Kidney (tissue), 14 donors: ENCODE data around the gene ZNF91. TPM values are rescaled to one million over a fixed set of nuclear protein-coding genes. Genes with fewer than 3 reads are reported as not detected.

Source experiments
- DNase-seq, 5 donors: peaks; one replicate each; pipeline ENCODE4 v3.0.0-alpha.2; 2013 to 2020
- FAIRE-seq: peaks from 2 replicates; lab custom pipeline; 2012; peaks lifted over from hg19 to GRCh38; lab: Jason Lieb, UNC
- H3K27ac ChIP-seq, 2 donors: one replicate each; pipeline ENCODE4 v1.7.0; 2013; ENCODE audit warnings: low read depth in 2 of 2, low read length in 2 of 2, inconsistent platforms in 1 of 2
- H3K27me3 ChIP-seq: one replicate; pipeline ENCODE4 v1.7.1; 2013; ENCODE audit warnings: low read length, inconsistent platforms; ENCODE audit not compliant: control insufficient read depth, insufficient read depth
- H3K36me3 ChIP-seq, 3 donors: one replicate each; pipeline versions ENCODE4 v1.7.0 to v1.7.1; 2013; ENCODE audit warnings: low read length in 3 of 3, control low read depth in 1 of 3, inconsistent platforms in 1 of 3; ENCODE audit not compliant: insufficient read depth in 3 of 3, control insufficient read depth in 2 of 3
- H3K4me1 ChIP-seq, 3 donors: one replicate each; pipeline versions ENCODE4 v1.7.0 to v1.7.1; 2013; ENCODE audit warnings: low read length in 3 of 3, inconsistent platforms in 1 of 3, low read depth in 1 of 3; ENCODE audit not compliant: control insufficient read depth in 2 of 3, insufficient read depth in 2 of 3
- H3K4me3 ChIP-seq, 3 donors: one replicate each; pipeline versions ENCODE4 v1.7.0 to v1.8.1; 2013; ENCODE audit warnings: low read length in 3 of 3, control low read depth in 1 of 3, inconsistent platforms in 1 of 3
- H3K9ac ChIP-seq, 3 donors: one replicate each; pipeline versions ENCODE4 v1.7.0 to v1.7.1; 2013; ENCODE audit warnings: low read length in 3 of 3, control low read depth in 1 of 3, inconsistent platforms in 1 of 3
- H3K9me3 ChIP-seq, 3 donors: one replicate each; pipeline versions ENCODE4 v1.7.0 to v1.7.1; 2013; ENCODE audit warnings: low read length in 3 of 3, control low read depth in 1 of 3, inconsistent platforms in 1 of 3; ENCODE audit not compliant: control insufficient read depth in 2 of 3, insufficient read depth in 1 of 3
- intact Hi-C: fragments of 100-400 bp; cut with DNase I; formaldehyde crosslinking; loops from one replicate; pipeline ENCODE4 v1.11.1; 2022
- polyA plus RNA-seq: library from polyadenylated mRNA; stranded (reverse); fragments of 350-450 nt; fragmentation: Illumina TruSeq; extraction: RNeasy Lipid Tissue Mini Kit (QIAGEN cat#74804); gene quantifications from one replicate; pipeline ENCODE4 v1.2.3, GENCODE V29; 2014; ENCODE audit warnings: low read depth, low replicate concordance; ENCODE audit not compliant: insufficient read depth
- total RNA-seq: library from RNA; stranded (reverse); fragmentation: NEBNext Ultra II Directional; extraction: Animal tissue kit (Norgen Biotek cat#: 25700); gene quantifications from one replicate; pipeline ENCODE4 v1.2.1, GENCODE V29; 2021
- TF ChIP-seq, protein P1 (sequence below): IDR thresholded peaks from 3 replicates; pipeline ENCODE4 v1.5.1; 2012; ENCODE audit warnings: mild to moderate bottlenecking, moderate library complexity, borderline replicate concordance; ENCODE audit not compliant: insufficient read depth; ENCODE audit errors: extremely low read depth
- donor health status: control.
- donor health status: control.
- donor health status: control.
- donor health status: control.
- donor health status: control.
- donor health status: DM: yes; HTN: yes; CAD: no.
- donor health status: Normal renal cell carcinoma (clear cell type).

Gene ZNF91
- total and polyA plus RNA-seq, 2 donors from 2014 or later = 16.3 to 68.5 TPM

DNA sequence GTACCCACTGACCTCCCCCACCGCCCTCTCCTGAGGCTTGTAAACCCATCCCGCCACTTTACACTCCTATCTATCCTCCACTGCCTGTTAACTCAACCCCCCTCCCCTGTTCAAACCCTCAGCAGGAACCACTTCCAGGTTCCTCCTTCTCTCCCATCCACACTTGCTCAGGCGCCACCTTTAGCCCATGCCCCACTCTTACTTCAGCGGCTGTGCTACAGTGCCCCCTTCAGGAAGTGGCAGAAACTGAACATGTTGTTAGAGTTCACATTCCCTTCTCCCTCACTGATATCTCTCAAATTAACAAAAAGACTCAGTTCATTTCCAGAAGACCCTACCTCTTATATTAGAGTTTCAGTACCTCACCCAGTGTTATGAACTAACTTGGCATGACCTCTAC lies 49.4 kb downstream of the ZNF91 start:
- Histone ChIP-seq H3K9ac (no peak overlapping the region), H3K4me1 (no peaks in the 10 kb centered on the region), H3K27ac (no peak overlapping the region), H3K9me3 (peaks cover 10 to 47% (median 15%) of the 10 kb centered on the region in 3 donors), H3K27me3 (no peaks in the 10 kb centered on the region), H3K36me3 (peaks cover 4 to 17% (median 7%) of the 10 kb centered on the region in 3 donors), H3K4me3 (no peak overlapping the region)
- intact Hi-C loops = no loop called here
- TF ChIP-seq, protein P1, sequence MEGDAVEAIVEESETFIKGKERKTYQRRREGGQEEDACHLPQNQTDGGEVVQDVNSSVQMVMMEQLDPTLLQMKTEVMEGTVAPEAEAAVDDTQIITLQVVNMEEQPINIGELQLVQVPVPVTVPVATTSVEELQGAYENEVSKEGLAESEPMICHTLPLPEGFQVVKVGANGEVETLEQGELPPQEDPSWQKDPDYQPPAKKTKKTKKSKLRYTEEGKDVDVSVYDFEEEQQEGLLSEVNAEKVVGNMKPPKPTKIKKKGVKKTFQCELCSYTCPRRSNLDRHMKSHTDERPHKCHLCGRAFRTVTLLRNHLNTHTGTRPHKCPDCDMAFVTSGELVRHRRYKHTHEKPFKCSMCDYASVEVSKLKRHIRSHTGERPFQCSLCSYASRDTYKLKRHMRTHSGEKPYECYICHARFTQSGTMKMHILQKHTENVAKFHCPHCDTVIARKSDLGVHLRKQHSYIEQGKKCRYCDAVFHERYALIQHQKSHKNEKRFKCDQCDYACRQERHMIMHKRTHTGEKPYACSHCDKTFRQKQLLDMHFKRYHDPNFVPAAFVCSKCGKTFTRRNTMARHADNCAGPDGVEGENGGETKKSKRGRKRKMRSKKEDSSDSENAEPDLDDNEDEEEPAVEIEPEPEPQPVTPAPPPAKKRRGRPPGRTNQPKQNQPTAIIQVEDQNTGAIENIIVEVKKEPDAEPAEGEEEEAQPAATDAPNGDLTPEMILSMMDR = no peak
- no peak for DNase-seq
- FAIRE-seq = no peak

DNA sequence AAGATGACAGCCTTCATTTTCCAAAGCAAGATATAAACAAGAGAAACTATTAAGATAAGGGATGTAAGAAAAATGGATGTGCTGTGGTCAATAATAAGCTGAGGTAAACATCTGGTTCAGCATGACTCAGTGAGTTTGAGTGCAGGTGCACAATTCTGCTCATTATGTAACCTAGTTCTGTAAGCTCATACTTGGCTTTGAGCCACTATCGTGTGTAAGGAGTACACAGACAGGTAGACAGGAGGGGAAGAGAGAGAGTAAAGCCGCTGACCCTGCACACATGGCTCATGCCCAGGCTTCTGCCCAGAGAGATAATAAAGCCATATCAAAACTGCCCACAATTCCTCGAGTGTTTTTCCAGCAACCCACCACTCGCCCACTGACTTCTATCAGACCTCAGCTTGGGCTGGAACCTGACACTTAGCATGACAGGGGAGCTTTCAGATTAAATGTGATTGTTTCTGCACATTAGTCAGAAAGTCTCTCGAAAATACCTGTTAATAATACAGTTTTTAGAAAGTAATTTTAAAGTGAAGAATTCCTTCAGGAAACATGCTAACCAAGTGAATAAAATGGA lies 51.7 kb downstream of the ZNF91 start:
- H3K9me3 ChIP-seq = peaks cover 6 to 26% (median 9%) of the 10 kb centered on the region in 3 donors
- intact Hi-C loops = no loop called here
- no peak for FAIRE-seq
- H3K4me1 ChIP-seq = no peaks in the 10 kb centered on the region
- no peak overlapping the region for H3K9ac ChIP-seq
- H3K36me3 ChIP-seq = peaks cover 2 to 8% (median 2%) of the 10 kb centered on the region in 3 donors
- no peak overlapping the region for H3K4me3 ChIP-seq
- DNase-seq = peak in 1 of 5 donors; percentile 2
- TF ChIP-seq, protein P1 = no peak
- no peaks in the 10 kb centered on the region for H3K27me3 ChIP-seq
- H3K27ac ChIP-seq = no peak overlapping the region

DNA sequence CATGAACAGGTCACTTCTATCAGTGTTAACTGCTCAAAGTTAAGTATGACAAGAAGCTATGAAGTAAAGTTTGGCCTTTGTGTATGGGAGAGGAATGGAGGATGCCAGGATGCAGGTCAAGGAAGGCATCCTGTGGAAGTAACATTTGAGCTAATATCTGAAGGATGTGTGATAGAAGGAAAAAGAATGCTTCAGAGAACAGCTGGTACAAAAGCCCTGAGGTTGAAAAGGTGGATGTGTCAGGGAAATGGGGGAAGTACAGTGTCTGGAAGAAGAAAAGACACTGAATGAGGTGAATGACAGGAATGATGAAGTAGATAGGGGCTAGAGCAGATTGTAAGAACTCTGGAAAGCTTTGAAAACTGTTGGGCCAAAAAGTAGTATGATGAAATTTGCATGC lies 67.1 kb downstream of the ZNF91 start:
- peaks cover 0 to 6% (median 0%) of the 10 kb centered on the region in 3 donors for H3K9me3 ChIP-seq
- H3K27ac ChIP-seq = no peak overlapping the region
- no peaks in the 10 kb centered on the region for H3K27me3 ChIP-seq
- no peak overlapping the region for H3K4me3 ChIP-seq
- no peaks in the 10 kb centered on the region for H3K36me3 ChIP-seq
- no peak overlapping the region for H3K9ac ChIP-seq
- TF ChIP-seq, protein P1 = no peak
- intact Hi-C loops = no loop called here
- DNase-seq = no peak
- no peaks in the 10 kb centered on the region for H3K4me1 ChIP-seq
- FAIRE-seq = no peak
